GM10847 (cell line): Measurements from ENCODE around the gene ARHGEF39.

Source experiments
- POLR2A ChIP-seq: IDR thresholded peaks from 2 replicates; pipeline ENCODE4 v1.6.1; 2011; ENCODE audit not compliant: insufficient read length; ENCODE audit errors: extremely low read depth

ARHGEF39 gene

GRCh38 chr9:35651956-35652828 is 12.8 kb downstream of the ARHGEF39 start:
- TF ChIP-seq POLR2A: no peak

DNA sequence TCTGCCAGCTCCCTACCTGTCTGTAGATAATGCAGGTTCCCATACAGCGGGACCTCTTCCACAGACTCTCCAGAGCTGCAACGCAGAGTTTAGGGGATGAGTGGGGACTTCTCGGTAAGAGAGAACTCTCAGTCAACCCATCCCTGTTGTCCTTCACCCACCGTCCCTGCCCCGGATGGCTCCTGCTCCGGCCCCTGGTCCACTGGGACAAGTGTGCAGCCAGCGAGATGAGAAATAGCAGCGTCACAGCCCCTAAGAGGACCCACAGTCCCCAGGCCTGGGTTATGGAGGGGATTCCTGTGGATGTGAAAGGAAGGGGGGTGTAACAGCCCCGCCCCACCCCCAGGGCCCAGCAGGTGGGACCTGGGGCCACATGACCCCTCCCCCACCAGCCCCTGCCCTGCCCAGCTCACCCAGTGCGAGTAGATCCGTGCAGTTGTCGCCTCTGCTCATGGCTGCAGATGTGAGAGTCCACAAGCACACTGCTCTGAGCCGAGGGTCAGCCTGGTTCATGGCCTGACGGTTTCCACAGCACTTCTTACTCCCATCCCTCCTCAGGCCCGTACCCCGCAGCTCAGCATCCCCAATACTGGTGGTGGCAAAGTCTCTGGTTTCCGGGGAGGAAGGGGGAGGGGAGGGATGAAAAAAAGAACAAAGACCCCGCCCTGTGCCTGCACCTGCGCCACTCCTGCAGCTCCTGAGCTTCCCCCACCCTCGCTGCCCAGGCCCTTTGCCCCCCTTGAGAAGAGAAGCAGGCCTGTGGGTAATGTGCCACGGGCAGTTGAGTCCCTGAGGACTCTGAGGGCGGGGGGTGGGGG is 14.4 kb downstream of the ARHGEF39 start, which contains the start of gene SIT1:
TSS of gene SIT1 (minus strand) at position 591 of the 818 bp plus-strand sequence. CDS start at position 513, 78 bp downstream.
- TF ChIP-seq POLR2A: peak; percentile 40

- TF ChIP-seq POLR2A: no peak
Observed at GRCh38 chr9:35649431-35650340, 15.3 kb downstream of the ARHGEF39 start.

- TF ChIP-seq POLR2A: peak; percentile 71
Observed at GRCh38 chr9:35646533-35647265, 18.3 kb downstream of the ARHGEF39 start.

DNA sequence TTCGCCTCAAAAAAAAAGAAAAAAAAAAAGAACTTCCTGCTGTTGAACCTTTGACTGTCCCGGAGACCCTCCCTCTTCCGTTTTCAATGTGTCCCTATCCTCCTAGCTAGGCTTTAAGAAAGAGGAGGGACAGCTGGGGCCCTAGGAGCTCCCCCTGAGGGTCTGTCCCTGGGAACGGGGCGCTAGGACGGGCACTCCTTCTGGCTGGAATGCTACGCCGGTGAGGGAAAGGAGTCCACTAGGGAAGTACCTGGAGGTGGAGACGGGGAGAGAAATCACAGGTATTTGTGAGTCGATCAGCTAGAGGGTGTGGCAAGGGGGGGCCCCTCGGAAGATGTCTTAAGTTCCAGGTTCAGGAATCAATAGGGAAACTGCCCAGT is 18.9 kb downstream of the ARHGEF39 start:
- no peak for TF ChIP-seq POLR2A

DNA sequence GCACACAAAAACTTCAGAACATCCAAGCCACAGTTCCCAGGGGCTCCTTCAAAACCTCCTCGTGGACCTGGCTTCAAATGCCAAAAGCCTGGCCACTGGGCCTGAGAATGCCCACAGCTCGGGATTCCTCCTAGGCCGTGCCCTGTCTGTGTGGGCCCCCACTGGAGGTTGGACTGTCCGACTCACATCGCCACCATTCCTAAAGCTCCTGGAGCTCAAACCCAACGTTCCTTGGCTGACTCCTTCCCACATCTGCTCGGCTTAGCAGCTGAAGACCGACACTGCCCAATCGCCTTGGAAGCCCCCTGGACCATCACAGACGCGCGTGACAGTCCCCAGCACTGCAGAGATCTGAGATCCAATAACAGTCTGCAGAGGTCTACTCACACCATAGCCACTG is 21.9 kb downstream of the ARHGEF39 start:
- TF ChIP-seq POLR2A: no peak

GRCh38 chr9:35639631-35640030 is 25.4 kb downstream of the ARHGEF39 start:
- no peak for TF ChIP-seq POLR2A

DNA sequence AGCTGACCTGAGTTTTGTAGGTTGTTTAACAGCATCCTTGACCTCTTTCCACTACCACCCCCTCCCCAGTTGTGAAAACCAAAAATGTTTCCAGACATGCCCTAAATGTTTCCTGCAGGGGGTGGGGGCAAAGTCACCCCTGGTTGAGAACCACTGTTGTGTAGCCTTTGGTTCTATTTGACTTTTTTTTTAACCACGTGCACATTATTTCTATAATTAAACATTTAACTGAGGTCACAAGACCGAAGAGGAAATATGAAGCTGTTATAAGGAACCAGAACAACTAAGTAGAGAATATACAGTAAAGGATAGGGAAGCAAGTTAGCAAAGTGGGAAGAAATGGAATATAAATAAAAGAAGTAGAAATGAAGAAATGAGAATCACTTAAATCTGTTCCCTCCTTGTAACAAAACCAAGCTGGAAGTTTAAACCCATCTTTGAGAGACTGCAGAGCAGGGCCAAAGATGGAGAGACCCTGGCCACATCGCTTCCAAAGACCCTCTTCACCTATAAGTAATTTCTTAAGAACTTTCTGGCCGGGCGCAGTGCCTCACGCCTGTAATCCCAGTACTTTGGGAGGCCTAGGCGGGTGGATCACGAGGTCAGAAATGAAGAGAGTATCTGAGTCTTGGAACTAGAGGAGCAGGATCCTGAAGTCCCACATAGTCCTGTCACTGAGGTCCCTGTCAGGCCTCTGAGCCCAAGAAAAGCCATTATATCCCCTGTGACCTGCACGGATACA is 28.7 kb downstream of the ARHGEF39 start:
- TF ChIP-seq POLR2A: no peak

GRCh38 chr9:35635730-35636129 is 29.3 kb downstream of the ARHGEF39 start:
- TF ChIP-seq POLR2A: no peak

GRCh38 chr9:35629597-35629996 is 35.4 kb downstream of the ARHGEF39 start:
- no peak for TF ChIP-seq POLR2A

- TF ChIP-seq POLR2A: no peak
Observed at GRCh38 chr9:35628389-35628991, 36.5 kb downstream of the ARHGEF39 start.

DNA sequence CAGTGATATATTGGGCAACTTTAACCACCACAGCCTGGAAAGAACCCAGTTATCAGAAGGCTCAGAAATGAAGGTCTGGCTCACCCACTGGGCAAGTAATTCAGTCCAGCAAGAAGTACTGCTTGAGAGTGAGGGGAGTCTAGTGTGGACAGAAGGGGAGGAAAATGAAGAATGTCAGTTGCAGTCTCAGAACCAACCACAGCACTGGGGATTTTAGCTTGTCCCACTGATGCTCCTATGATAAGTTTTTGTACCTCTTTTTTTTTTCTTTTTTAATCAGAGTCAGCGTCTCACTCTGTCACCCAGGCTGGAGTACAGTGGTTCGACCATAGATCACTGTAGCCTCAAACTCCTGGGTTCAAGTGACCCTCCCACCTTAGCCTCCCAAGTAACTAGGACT is 37.4 kb downstream of the ARHGEF39 start:
- no peak for TF ChIP-seq POLR2A

- no peak for TF ChIP-seq POLR2A
Observed at GRCh38 chr9:35619800-35620158, 45.2 kb downstream of the ARHGEF39 start.
